GM21515 (cell line): ENCODE data around the gene KRTAP19-3.
"Not testable (repeated sequence)": the region's sequence is repeated elsewhere in the genome, so short reads cannot be mapped to it uniquely, and the experiment has no call there.

Experiments used
- ATAC-seq: cut with Tn5 transposase; IDR thresholded peaks from one replicate; pipeline ENCODE4 v1.9.1; 2021; ENCODE audit not compliant: unreplicated experiment

KRTAP19-3 gene

DNA sequence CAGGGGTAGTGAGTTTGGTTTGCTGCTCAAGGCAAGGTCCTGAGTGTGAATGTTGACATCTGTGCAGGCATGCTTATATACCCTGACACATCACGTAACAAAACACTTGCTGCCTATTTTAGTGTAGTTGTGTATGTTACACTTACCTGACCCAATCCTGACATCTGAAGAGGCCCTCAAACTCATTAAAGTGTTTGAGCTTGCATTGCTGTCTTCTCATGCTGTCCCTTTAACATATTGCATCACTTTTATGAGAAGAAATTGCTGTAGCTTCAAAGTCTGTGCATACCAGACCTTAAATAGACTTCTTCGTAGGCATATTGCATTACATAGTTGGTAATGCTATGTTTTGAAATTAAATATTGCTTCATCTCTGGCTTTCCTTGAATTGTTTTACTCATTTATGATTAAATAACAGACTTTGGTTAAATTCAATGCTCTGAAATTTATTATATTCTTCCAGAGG lies at the start of gene KRTAP19-3:
Gene KRTAP19-3 (minus strand): TSS at position 51 of the 466 bp plus-strand sequence. CDS start 56 bp downstream, outside the sequence.
- no peak for ATAC-seq

DNA sequence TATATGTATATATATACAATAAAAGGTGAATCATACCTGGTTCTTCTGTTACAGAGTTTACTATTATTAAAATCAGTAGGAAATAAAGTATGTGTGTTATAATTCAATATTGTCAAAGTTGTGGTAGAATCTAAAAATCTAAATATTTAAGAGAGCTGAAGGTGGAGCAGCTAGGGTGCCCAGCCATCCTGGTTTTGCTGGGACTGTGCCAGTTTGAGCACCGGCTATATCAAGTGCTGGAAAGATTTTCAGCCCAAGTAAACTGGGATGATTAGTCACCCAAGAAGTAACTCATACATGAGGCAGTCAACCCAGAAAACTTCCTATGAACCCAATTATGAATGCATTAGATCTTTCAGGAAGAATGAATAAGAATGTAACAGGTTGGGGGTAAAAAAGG lies 27.1 kb upstream of the KRTAP19-3 start:
- no peak for ATAC-seq

DNA sequence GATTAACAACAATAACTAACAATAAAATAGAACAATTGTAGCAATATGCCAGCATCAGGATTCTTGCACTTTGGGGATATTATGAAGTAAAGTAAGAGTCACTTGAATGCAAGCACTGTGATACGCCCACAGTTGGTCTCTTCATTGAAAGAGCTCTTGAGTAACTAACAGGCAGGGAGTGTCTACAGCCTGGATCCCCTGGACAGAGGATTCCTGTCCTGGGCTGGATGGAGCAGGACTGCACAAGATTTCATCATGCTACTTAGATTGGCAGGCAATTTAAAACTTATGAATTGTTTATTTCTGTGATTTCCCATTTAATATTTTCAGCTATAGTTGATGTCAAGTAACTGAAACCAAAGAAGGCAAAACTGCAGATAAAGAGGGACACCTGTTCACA lies 23.9 kb upstream of the KRTAP19-3 start:
- ATAC-seq, result no peak

DNA sequence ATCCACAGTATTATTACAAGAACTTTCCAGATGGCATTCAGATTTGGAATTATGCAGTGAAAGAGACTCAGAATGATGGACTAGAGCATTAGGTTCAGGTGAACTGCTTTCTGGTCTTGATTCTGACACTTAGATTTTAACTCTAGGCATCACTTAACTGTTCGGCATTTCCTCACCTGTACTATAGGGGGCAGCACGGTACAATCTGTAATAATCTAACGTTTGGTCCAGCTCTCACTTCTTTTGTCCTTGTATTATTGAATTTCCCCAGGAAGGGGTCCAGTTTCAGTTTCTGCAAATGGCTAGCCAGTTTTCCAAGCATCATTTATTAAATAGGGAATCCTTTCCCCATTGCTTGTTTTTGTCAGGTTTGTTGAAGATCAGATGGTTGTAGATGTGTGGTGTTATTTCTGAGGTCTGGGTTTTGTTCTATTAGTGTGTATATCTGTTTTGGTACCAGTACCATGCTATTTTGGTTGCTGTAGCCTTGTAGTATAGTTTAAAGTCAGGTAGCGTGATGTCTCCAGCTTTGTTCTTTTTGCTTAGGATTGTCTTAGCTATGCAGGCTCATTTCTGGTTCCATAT lies 13.9 kb upstream of the KRTAP19-3 start:
- ATAC-seq, result not testable (repeated sequence)

DNA sequence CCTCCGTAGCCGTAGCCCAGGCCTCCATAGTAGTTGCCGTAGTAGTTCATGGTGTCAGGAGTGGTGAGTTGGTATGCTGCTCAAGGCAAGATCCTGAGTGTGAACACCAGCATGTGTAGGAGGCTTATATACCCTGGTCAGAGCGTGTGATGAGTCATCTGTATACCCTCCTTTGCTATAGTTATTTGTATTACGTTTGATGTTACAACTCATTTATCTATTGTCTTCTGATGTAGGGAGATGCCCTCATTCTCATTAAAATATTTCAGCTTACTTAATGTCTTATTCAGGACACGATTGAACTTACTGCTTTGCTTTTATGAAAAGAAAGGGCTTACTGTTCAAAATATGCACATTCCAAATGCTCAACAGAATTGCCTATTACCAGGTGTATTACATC lies 10.2 kb upstream of the KRTAP19-3 start, which contains the start of gene KRTAP19-5:
Gene KRTAP19-5 (minus strand): TSS at position 101 of the 400 bp plus-strand sequence. CDS start 51 bp downstream, at position 50.
- no peak for ATAC-seq

DNA sequence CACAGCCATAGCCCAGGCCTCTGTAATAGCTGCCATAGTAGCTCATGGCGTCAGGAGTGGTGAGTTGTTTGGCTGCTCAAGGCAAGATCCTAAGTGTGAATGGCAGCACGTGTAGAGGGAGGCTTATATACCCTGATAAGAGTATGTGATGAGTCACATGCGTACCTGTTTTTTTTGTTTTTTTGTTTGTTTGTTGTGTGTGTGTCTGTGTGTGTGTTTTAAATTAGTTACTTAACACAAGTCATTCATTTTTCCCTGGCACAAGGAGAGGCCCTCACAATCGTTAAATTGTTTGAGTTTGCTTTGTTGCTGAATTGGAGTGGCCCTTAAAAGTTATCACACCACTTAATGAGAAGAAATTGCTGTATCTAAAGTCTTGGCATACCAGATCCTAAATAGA lies 5.3 kb upstream of the KRTAP19-3 start, which contains the start of gene KRTAP19-4:
Gene KRTAP19-4 (minus strand): TSS at position 101 of the 400 bp plus-strand sequence. CDS start 55 bp downstream, at position 46.
- ATAC-seq, result no peak

DNA sequence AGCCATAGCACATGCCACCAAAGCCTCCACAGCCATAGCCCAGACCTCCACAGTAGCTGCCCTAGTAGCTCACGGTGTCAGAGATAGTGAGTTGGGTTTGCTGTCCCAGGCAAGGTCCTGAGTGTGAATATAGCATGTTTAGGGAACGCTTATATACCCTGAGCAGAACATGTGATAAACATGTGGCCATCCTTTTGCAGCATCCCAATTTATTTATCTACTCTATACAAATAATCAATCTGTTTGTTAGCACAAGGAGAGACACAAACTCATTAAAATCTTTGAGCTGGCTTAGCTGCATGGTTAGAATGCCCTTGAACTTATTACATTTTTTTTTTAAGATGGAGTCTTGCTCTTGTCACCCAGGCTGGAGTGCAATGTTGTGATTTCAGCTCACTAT lies 4.5 kb downstream of the KRTAP19-3 start, which contains the start of gene KRTAP19-2:
Gene KRTAP19-2 (minus strand): TSS at position 101 of the 400 bp plus-strand sequence. CDS start 88 bp downstream, at position 13.
- ATAC-seq, result no peak

DNA sequence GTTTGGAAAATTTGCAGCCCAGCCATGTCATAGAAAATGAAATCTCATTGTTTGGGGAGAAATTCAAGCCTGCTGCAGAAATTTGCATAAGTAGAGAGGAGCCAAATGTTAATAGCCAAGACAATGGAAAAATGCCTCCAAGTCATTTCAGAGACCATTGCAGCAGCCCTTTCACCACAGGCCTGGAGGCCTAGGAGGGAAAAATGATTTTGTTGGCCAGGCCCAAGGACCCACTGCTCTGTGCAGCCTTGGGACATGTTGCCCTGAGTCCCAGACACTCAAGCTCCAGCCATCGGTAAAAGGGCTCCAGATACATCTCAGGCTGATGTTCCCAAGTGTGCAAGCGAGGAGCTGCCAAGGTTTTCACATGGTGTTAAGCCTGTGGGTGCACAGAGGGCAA lies 5.6 kb downstream of the KRTAP19-3 start:
- no peak for ATAC-seq

DNA sequence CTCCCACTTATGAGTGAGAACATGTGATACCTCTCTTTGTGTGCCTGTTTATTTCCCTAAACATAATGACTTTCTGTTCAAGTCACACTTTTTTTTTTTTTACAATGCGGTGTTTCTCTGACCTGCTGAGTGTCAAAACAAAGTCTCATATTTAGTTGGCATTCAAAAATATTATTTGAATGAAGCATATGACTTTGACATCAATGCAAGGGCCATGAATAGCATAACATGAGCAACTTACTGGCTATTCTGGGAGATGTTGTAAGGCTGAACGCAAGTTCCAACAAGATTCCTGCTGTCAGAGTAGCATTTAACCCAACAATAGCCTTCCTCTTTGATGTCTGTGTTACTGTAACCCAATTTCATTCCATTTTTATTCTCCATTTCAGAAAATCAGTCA lies 9.7 kb downstream of the KRTAP19-3 start:
- ATAC-seq, result no peak

DNA sequence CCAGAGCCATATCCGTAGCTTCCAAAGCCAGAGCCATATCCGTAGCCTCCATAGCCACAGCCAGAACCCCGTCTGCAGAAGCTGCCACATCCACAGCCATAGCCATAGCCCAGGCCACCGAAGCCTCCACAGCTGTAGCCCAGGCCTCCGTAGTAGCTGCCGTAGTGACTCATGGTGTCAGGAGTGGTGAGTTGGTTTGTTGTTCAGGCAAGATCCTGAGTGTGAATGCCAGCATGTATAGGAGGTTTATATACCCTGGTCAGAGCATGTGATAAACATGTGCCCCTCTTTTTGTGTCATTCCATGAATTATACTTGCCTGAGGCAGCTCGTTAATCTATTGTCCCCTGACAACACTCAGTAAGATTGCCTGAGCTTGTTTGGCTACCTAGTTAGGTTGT lies 11.7 kb downstream of the KRTAP19-3 start, which contains the start of gene KRTAP19-1:
Gene KRTAP19-1 (minus strand): TSS at position 223 of the 400 bp plus-strand sequence. CDS start 50 bp downstream, at position 173.
- no peak for ATAC-seq

DNA sequence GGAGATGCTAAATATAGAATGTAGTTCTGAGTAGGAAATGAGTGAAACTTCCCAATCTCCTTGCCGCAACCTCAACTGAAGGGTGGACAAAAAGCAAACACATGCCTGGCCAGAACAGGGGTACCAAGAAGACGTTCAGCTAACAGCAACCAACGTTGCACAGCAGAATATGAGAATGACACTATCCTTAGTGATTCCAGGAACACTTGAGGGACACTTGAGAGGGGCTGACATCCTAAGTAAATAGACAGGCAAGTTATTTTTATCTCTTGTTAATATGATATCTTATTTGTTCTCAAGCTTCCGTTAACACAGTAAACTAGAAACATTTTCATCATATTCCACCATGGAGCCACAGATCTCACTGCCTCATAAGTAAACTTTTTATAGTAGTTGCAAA lies 12.6 kb downstream of the KRTAP19-3 start:
- no peak for ATAC-seq

DNA sequence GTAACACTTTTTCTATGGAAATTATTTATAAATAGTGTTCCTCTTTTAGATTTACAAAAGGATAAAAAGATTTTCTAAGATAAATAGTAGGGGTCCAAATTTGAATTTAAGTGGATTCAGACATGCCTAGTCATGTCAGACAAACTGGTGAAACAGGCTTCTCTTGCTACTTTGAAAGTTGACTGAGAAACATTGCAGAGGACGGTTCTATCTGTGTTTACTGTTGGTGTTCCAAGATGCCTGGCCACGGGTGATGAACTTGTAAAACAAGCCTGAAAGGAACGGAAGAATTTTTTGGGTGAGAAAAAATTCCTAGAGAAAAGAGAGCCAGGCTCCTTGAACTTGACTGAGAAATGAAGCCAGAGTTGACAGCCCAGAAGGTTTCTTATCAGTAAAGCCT lies 13.8 kb downstream of the KRTAP19-3 start:
- no peak for ATAC-seq

DNA sequence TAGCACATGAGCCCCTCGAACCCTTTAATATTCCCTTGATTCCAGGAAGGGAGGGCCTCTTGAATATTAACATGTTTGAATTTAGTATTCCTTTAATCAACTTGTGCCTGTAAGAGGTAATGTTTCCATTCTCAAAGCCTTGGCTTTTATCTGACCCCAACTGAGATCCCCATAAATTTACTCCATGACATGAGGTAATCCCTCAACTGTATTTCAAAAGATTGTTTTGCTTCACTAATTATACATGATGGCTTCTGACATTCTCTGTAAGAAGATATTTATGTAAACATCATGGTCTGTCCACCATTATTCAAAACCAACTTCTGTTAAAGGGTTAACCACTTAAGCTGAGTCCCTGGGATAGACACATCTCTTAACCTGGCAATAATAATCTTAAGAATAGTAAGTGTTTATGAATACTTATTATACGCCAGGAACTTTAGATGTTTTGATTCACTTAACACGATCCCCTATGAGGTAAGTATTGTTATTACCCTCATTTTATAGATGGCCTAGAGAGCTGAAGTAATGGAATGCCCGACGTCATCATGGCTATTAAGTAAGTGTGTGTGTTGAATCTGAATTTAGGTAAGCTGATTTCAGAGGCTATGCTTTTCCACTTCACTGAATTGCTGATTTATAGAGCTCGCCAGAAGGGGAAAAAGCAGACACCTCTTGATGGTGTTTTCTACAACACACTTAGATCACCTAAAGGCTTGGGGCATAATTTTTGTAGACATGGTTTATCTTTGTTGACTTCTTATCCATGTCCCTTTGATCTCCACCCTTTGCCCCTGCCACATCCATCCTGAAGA lies 22.7 kb downstream of the KRTAP19-3 start:
- ATAC-seq, result no peak

DNA sequence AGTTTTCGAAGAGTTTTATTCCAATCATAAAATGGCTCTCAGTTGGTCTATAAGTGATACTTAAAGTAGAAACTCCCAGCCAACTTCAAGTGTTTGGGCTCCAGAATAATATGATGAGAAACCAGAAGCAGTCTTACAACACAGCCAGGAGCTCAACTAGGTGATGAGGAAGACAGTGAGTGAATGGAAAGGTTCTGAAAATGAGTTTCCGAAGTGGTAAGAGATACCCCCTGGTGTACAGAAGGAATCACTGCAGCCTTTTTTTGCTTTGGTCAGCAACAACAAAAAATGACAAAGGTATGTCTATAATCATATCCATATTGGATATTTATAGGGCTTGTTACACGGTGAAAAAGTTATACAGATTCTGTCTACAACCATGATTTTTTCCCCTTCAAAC lies 28.1 kb downstream of the KRTAP19-3 start:
- ATAC-seq, result no peak

DNA sequence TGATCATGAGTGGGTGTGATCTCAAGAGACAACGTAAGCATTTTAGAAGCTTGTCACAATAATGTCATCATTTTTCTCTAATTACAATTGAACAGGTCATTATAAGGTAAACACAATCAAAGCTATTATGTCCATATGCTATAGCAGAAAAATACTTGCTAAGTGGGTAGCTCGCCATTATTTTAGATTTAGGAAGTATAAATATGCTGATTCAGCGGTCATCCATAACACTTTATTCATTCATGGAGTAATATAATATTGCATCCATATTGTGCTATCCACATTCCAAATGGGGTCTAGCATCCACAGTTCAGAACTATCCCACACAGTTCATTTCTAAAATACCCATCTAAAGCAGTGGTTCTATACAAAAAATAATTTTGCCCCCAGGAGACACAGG lies 43.3 kb downstream of the KRTAP19-3 start:
- ATAC-seq, result no peak

DNA sequence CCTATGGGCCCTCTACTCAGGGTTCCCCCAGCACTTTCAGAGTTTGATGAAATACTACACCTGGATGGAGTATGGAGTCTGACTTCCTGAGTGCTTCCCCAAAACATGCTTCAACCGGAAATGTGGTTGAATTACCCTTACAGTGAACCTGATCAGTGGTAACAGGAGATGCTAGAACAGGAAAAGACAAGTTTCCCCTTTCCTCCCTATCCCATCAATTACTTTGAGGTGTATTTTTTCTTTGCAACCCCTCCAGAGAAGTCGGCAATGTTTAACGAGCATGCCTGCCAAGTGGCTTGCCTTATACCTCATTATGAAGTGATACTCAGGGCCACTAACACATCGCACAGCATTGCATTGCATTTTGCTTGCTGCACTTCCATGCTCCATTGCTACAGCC lies 44.8 kb downstream of the KRTAP19-3 start:
- no peak for ATAC-seq

DNA sequence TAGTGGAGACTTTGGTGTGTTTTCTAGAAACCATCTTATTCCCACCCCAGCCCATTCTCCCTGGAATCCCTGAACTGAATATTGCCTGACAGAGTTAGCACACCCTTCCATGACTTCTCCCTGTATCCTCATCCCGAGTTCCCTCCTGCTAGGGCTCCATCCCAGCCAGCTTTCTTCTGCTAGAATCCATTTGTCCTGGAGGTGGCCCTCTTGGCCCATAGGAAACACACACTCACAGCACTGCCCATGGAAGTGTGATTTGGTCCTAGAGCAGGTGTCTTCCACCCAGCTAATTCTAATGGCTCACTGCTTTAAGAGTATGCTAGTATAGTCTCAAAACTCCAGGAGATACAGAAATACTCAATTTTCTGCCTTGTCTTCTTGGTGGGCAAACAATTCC lies 47.6 kb downstream of the KRTAP19-3 start:
- no peak for ATAC-seq

DNA sequence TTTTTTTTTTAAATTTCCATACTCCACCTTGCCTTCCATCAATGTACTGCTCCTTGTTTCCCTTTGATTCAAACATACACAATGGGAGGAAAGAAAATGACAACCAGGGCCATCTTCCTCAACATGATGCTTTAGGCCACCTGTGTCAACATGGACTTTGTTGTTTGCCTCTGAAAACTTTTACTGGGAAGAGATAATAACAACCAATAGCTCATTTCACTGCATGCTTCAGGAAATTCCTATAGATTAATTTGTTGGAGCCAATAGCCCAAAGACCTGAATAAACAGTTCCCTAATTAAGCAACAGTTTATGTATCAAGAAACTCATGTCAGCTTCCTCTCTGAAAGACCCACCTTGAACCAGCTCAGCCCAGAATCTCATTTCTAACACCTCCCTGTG lies 48.6 kb downstream of the KRTAP19-3 start:
- ATAC-seq, result no peak
